H1 (cell line): Measurements from ENCODE around the gene SUCLG2. TPM values are rescaled to one million over a fixed set of nuclear protein-coding genes. Genes with fewer than 3 reads are reported as not detected.

Source experiments
- CTCF ChIA-PET: fragments of 300-600 bp; sonication (Branson Sonifier 250); formaldehyde crosslinking; loops from one replicate; lab custom pipeline; 2021; ENCODE audit not compliant: partially characterized antibody; lab: Charles Lee
- POLR2A ChIA-PET: fragments of 300-600 bp; sonication (Branson Sonifier 250); formaldehyde crosslinking; loops from one replicate; lab custom pipeline; 2021; ENCODE audit warnings: inconsistent platforms; ENCODE audit not compliant: partially characterized antibody; lab: Charles Lee
- DNase-seq, 2 experiments: peaks; one replicate each; pipeline versions ENCODE4 v3.0.0 to v3.0.0-alpha.2; 2010 to 2022; ENCODE audit warnings: low spot score in 2 of 2, low read depth in 1 of 2, mixed read lengths in 1 of 2
- FAIRE-seq: peaks from 2 replicates; lab custom pipeline; 2011; peaks lifted over from hg19 to GRCh38; lab: Jason Lieb, UNC
- H2AFZ ChIP-seq: 2 replicates; pipeline ENCODE4 v1.8.1; 2012; ENCODE audit warnings: low read length, inconsistent platforms
- H2AK5ac ChIP-seq: 2 replicates; pipeline ENCODE4 v1.6.1; 2013; ENCODE audit warnings: low read depth, low read length
- H2BK120ac ChIP-seq: replicated peaks from 2 replicates; pipeline ENCODE3; 2013; ENCODE audit warnings: low read depth, low read length, inconsistent platforms
- H2BK12ac ChIP-seq: 2 replicates; pipeline ENCODE4 v1.6.1; 2013; ENCODE audit warnings: low read depth, low read length
- H2BK15ac ChIP-seq: 2 replicates; pipeline ENCODE4 v1.6.1; 2013; ENCODE audit warnings: low read length
- H2BK20ac ChIP-seq: 2 replicates; pipeline ENCODE4 v1.6.1; 2013; ENCODE audit warnings: low read length
- H2BK5ac ChIP-seq: 2 replicates; pipeline ENCODE4 v1.6.1; 2013; ENCODE audit warnings: low read depth, low read length
- H3K14ac ChIP-seq: 2 replicates; pipeline ENCODE4 v1.6.1; 2013; ENCODE audit warnings: inconsistent platforms; ENCODE audit not compliant: insufficient read length
- H3K18ac ChIP-seq: 2 replicates; pipeline ENCODE4 v1.6.1; 2013; ENCODE audit warnings: low read length; ENCODE audit errors: extremely low read depth
- H3K23ac ChIP-seq: 2 replicates; pipeline ENCODE4 v1.6.1; 2013; ENCODE audit warnings: inconsistent platforms; ENCODE audit not compliant: insufficient read length
- H3K23me2 ChIP-seq: 2 replicates; pipeline ENCODE4 v1.6.1; 2013; ENCODE audit warnings: low read depth, low read length
- H3K27ac ChIP-seq: 2 replicates; pipeline ENCODE4 v1.6.1; 2011; ENCODE audit warnings: low read depth, low read length, inconsistent platforms
- H3K27me3 ChIP-seq, 4 experiments: replicated peaks in 1 of 4; 1 replicate in 1 of 4; 2 replicates in 3 of 4; pipeline versions ENCODE4 v1.6.1 to v1.8.1; 2011 to 2013; ENCODE audit warnings: low read length in 3 of 4, mild to moderate bottlenecking in 3 of 4, inconsistent platforms in 2 of 4, mixed read lengths in 2 of 4, moderate library complexity in 1 of 4; ENCODE audit not compliant: control insufficient read depth in 3 of 4, insufficient read depth in 3 of 4; ENCODE audit errors: extremely low read depth in 1 of 4
- H3K36me3 ChIP-seq, 4 experiments: 2 replicates each; pipeline versions ENCODE4 v1.6.1 to v1.8.1; 2011 to 2013; ENCODE audit warnings: mild to moderate bottlenecking in 4 of 4, low read length in 3 of 4, moderate library complexity in 2 of 4, control low read depth in 1 of 4, inconsistent platforms in 1 of 4; ENCODE audit not compliant: insufficient read depth in 4 of 4, control insufficient read depth in 2 of 4
- H3K4ac ChIP-seq: replicated peaks from 2 replicates; pipeline ENCODE3; 2013; ENCODE audit warnings: low read length, low read depth, mixed read lengths, inconsistent platforms; ENCODE audit not compliant: insufficient read length
- H3K4me1 ChIP-seq, 4 experiments: replicated peaks in 1 of 4; 1 replicate in 1 of 4; 2 replicates in 3 of 4; pipeline versions ENCODE4 v1.6.1 to v1.8.1; 2011 to 2013; ENCODE audit warnings: low read length in 3 of 4, inconsistent platforms in 2 of 4, mixed read lengths in 1 of 4; ENCODE audit not compliant: insufficient read depth in 4 of 4, control insufficient read depth in 3 of 4
- H3K4me2 ChIP-seq, 2 experiments: 2 replicates each; pipeline versions ENCODE4 v1.6.1 to v1.8.1; 2011 to 2013; ENCODE audit warnings: low read depth in 2 of 2, low read length in 2 of 2, control low read depth in 1 of 2, inconsistent platforms in 1 of 2, mild to moderate bottlenecking in 1 of 2; ENCODE audit not compliant: insufficient read depth in 1 of 2
- H3K4me3 ChIP-seq, 4 experiments: fragments of 200-600, 300-600 bp in 1 of 4; sonication (generic), shearing (Covaris generic), sonication (Bioruptor Twin) in 1 of 4; 2 replicates each; pipeline versions ENCODE4 v1.5.1 to v1.8.1; 2011 to 2016; ENCODE audit warnings: low read length in 4 of 4, low read depth in 3 of 4, control low read depth in 2 of 4, inconsistent platforms in 2 of 4, mild to moderate bottlenecking in 2 of 4, mixed read lengths in 1 of 4, moderate library complexity in 1 of 4; ENCODE audit not compliant: insufficient read depth in 2 of 4; ENCODE audit errors: extremely low read depth in 1 of 4
- H3K56ac ChIP-seq: replicated peaks from 2 replicates; pipeline ENCODE3; 2013; ENCODE audit warnings: low read depth, mild to moderate bottlenecking, mixed read lengths, low read length, inconsistent platforms; ENCODE audit not compliant: insufficient read length
- H3K79me1 ChIP-seq: 2 replicates; pipeline ENCODE4 v1.6.1; 2013; ENCODE audit warnings: low read depth, low read length, control low read depth
- H3K79me2 ChIP-seq, 2 experiments: 2 replicates each; pipeline versions ENCODE4 v1.6.1 to v1.8.1; 2012 to 2013; ENCODE audit warnings: low read length in 2 of 2, mild to moderate bottlenecking in 2 of 2, inconsistent platforms in 1 of 2; ENCODE audit not compliant: insufficient read depth in 2 of 2, control insufficient read depth in 1 of 2
- H3K9ac ChIP-seq, 4 experiments: replicated peaks in 1 of 4; 1 replicate in 1 of 4; 2 replicates in 3 of 4; pipeline versions ENCODE4 v1.6.1 to v1.8.1; 2011 to 2013; ENCODE audit warnings: low read depth in 3 of 4, low read length in 3 of 4, control low read depth in 2 of 4, mild to moderate bottlenecking in 2 of 4, moderate library complexity in 2 of 4, inconsistent platforms in 1 of 4; ENCODE audit errors: extremely low read depth in 1 of 4
- H3K9me3 ChIP-seq, 2 experiments: 2 replicates each; pipeline versions ENCODE4 v1.6.1 to v1.8.1; 2012 to 2013; ENCODE audit warnings: mild to moderate bottlenecking in 2 of 2, moderate library complexity in 2 of 2, control low read depth in 1 of 2, inconsistent platforms in 1 of 2, low read depth in 1 of 2, low read length in 1 of 2, mixed read lengths in 1 of 2; ENCODE audit not compliant: insufficient read depth in 2 of 2
- H4K20me1 ChIP-seq, 2 experiments: replicated peaks in 1 of 2; 2 replicates each; pipeline versions ENCODE3 to v1.8.1; 2011 to 2013; ENCODE audit warnings: inconsistent platforms in 2 of 2, low read length in 2 of 2, mild to moderate bottlenecking in 1 of 2; ENCODE audit not compliant: insufficient read depth in 2 of 2, control insufficient read depth in 1 of 2
- H4K5ac ChIP-seq: 2 replicates; pipeline ENCODE4 v1.6.1; 2013; ENCODE audit warnings: low read length, low read depth, mixed read lengths, inconsistent platforms; ENCODE audit not compliant: insufficient read length
- H4K8ac ChIP-seq: 2 replicates; pipeline ENCODE4 v1.8.0; 2013; ENCODE audit warnings: mild to moderate bottlenecking, moderate library complexity, low read length, inconsistent platforms; ENCODE audit not compliant: insufficient read depth; ENCODE audit errors: extremely low read depth
- H4K91ac ChIP-seq: replicated peaks from 2 replicates; pipeline ENCODE3; 2013; ENCODE audit warnings: low read length, mixed read lengths, inconsistent platforms; ENCODE audit not compliant: insufficient read length
- SIN3A ChIP-seq, 2 experiments: IDR thresholded peaks in 1 of 2; conservative IDR thresholded peaks in 1 of 2; 2 replicates each; pipeline ENCODE4 v1.6.1; 2011 to 2012; ENCODE audit warnings: low read length in 2 of 2, improper control_type of control experiment in 1 of 2, low read depth in 1 of 2, mild to moderate bottlenecking in 1 of 2
- WGBS, 2 experiments: shearing (Covaris generic) in 1 of 2; methylation state at CpG; one replicate each; pipeline versions ENCODE4 v1.1.6 to v1.1.7; 2013 to 2015; ENCODE audit warnings: low lambda C conversion rate in 2 of 2, mixed read lengths in 2 of 2, inconsistent platforms in 1 of 2, low coverage in 1 of 2, missing lambda C conversion rate in 1 of 2; ENCODE audit not compliant: insufficient replicate concordance in 2 of 2, insufficient coverage in 1 of 2, insufficient read length in 1 of 2; ENCODE audit errors: extremely low coverage in 1 of 2, missing lambda C conversion rate in 1 of 2; 5-methylcytosine and 5-hydroxymethylcytosine counted together
- polyA plus RNA-seq, 7 experiments: library from polyadenylated mRNA; depleted of rRNA in 3 of 7; stranded (reverse) in 5 of 7; unstranded in 2 of 7; fragments of >200 nt in 5 of 7; fragments of 200-250 nt in 2 of 7; gene quantifications; 1 replicate in 5 of 7; 2 replicates in 1 of 7; 4 replicates in 1 of 7; pipeline versions ENCODE4 v1.2.1 to v1.2.3, GENCODE V29; 2011 to 2013; ENCODE audit warnings: missing spikeins in 2 of 7, mixed read lengths in 2 of 7
- total RNA-seq: library from RNA; stranded (reverse); fragmentation: NEBNext Ultra II Directional; extraction: Animal tissue kit (Norgen Biotek cat#: 25700); gene quantifications from 2 replicates; pipeline ENCODE4 v1.2.1, GENCODE V29; 2021

SUCLG2 gene
- total and polyA plus RNA-seq, 2 of the 8 experiments (the other 6 are each of a cell fraction or from before 2014, with no cell fraction given), result 12.9 to 46.2 TPM

DNA sequence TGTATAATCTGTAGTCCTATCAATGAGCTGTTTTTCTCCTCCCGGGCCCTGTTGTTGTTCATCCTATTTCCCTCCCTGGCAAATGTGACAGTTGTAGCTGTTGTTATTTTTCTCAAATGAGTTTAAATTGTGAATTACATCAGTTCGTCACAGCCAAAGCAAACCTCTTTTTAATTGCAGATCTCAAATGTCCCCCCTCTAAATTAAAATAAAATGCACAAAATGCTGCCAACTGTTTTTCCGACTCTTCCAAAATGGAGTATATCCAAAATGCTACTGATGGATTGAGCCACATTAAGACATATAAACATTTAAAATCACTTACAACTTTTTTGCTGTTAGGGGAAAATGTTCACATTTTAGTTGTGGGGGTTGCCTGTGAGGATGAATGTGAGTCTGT lies 29.8 kb upstream of the SUCLG2 start:
- H3K9me3 ChIP-seq, result no peaks in the 10 kb centered on the region
- no peak overlapping the region for H2AK5ac ChIP-seq
- H3K4me3 ChIP-seq, result no peak overlapping the region
- no peak overlapping the region for H4K91ac ChIP-seq
- H4K8ac ChIP-seq, result no peak overlapping the region
- no peak overlapping the region for H3K4me2 ChIP-seq
- POLR2A ChIA-PET, result no interaction called here
- CTCF ChIA-PET, result interaction anchor here (0.6 to 1.2 kb wide), 2 partner anchors 42 to 300 kb away, joined by 3 read pairs; no protein-coding TSS in a partner anchor
- no peak overlapping the region for H4K5ac ChIP-seq
- H3K79me2 ChIP-seq, result no peaks in the 10 kb centered on the region
- H3K9ac ChIP-seq, result no peak overlapping the region
- H2BK120ac ChIP-seq, result no peak overlapping the region
- no peaks in the 10 kb centered on the region for H3K23me2 ChIP-seq
- DNase-seq (no peak), FAIRE-seq (no peak)
- TF ChIP-seq SIN3A (conservative IDR thresholded peaks at IDR 0.05 in 1 of 2, IDR thresholded peaks at IDR 0.05 in 1 of 2; ENCODE audit: low read depth in 1 of 2, low read length in 2 of 2), result no peak
- H3K36me3 ChIP-seq, result no peaks in the 10 kb centered on the region
- H3K27ac ChIP-seq, result no peak overlapping the region
- no peak overlapping the region for H3K4ac ChIP-seq
- H2AFZ ChIP-seq, result no peak overlapping the region
- no peak overlapping the region for H2BK15ac ChIP-seq
- H4K20me1 ChIP-seq, result no peaks in the 10 kb centered on the region
- no peak overlapping the region for H3K18ac ChIP-seq
- no peaks in the 10 kb centered on the region for H3K27me3 ChIP-seq
- H2BK20ac ChIP-seq, result no peak overlapping the region
- no peak overlapping the region for H3K56ac ChIP-seq
- no peak overlapping the region for H2BK5ac ChIP-seq
- H3K23ac ChIP-seq, result no peak overlapping the region
- no peak overlapping the region for H2BK12ac ChIP-seq
- 89% methylated on average over 3 of the region's 3 CpGs; no CpG with 5 or more reads in 1 of the 2 experiments for WGBS, 2 experiments
- H3K4me1 ChIP-seq, result no peaks in the 10 kb centered on the region
- H3K79me1 ChIP-seq, result no peaks in the 10 kb centered on the region
- H3K14ac ChIP-seq, result no peak overlapping the region
